ENCODE results near the gene SNHG17.
"Not testable (repeated sequence)": the region's sequence is repeated elsewhere in the genome, so short reads cannot be mapped to it uniquely, and the experiment has no call there.

The SNHG17 gene
- total RNA-seq: 3.4 to 19.3 (median 9.8) reads per million in 17 experiments

GRCh38 chr20:38434770-38435554, at the start of gene SNHG17:
TSS of gene SNHG17 (minus strand) at chr20:38435328.
- peak; percentile 97 to 98 (median 97) for DNase-seq

- DNase-seq: no peak
Observed at GRCh38 chr20:38479596-38479995, 44.5 kb upstream of the SNHG17 start.

GRCh38 chr20:38477747-38478146, 42.6 kb upstream of the SNHG17 start:
- no peak for DNase-seq

- no peak for DNase-seq
Observed at GRCh38 chr20:38473367-38473795, 38.3 kb upstream of the SNHG17 start.

- peak; percentile 99 to 100 (median 100) for DNase-seq
Observed at GRCh38 chr20:38472513-38473366, 37.6 kb upstream of the SNHG17 start, which contains the start of gene RALGAPB. TSS of gene RALGAPB (plus strand) at chr20:38472843. CDS start at chr20:38488433, 15,590 bp downstream.

GRCh38 chr20:38471987-38472512, 36.9 kb upstream of the SNHG17 start:
- DNase-seq: no peak

- no peak for DNase-seq
Observed at GRCh38 chr20:38471245-38471644, 36.1 kb upstream of the SNHG17 start.

- no peak for DNase-seq
Observed at GRCh38 chr20:38466983-38467382, 31.9 kb upstream of the SNHG17 start.

- DNase-seq: no peak
Observed at GRCh38 chr20:38466171-38466570, 31.0 kb upstream of the SNHG17 start.

GRCh38 chr20:38461569-38461968, 26.4 kb upstream of the SNHG17 start:
- DNase-seq: not testable (repeated sequence)

- not testable (repeated sequence) for DNase-seq
Observed at GRCh38 chr20:38461167-38461566, 26.0 kb upstream of the SNHG17 start.

- not testable (repeated sequence) for DNase-seq
Observed at GRCh38 chr20:38460631-38461030, 25.5 kb upstream of the SNHG17 start.

GRCh38 chr20:38460040-38460623, 25.0 kb upstream of the SNHG17 start:
- DNase-seq: peak in 3 of 4 experiments; percentile 20 to 55 (median 54)

GRCh38 chr20:38458314-38458713, 23.2 kb upstream of the SNHG17 start:
- DNase-seq: no peak

GRCh38 chr20:38454556-38455473, 19.7 kb upstream of the SNHG17 start:
- DNase-seq: no peak

- no peak for DNase-seq
Observed at GRCh38 chr20:38453941-38454340, 18.8 kb upstream of the SNHG17 start.

- DNase-seq: no peak
Observed at GRCh38 chr20:38452880-38453624, 17.9 kb upstream of the SNHG17 start.

GRCh38 chr20:38450412-38450975, 15.4 kb upstream of the SNHG17 start:
- DNase-seq: no peak

GRCh38 chr20:38449046-38449445, 13.9 kb upstream of the SNHG17 start:
- DNase-seq: no peak

GRCh38 chr20:38447931-38448675, 13.0 kb upstream of the SNHG17 start:
- DNase-seq: peak in 3 of 4 experiments; percentile 30 to 39 (median 35)
